CD4-positive, alpha-beta T cell treated with Interleukin-15 for 1 hour (primary cell): ENCODE data around the gene OSBPL7.

Experiments
- DNase-seq: peaks from one replicate; pipeline ENCODE4 v3.0.0-alpha.2; 2020

Gene OSBPL7

GRCh38 chr17:47803751-47804150, 17.8 kb downstream of the OSBPL7 start:
- no peak for DNase-seq

GRCh38 chr17:47803201-47803600, 18.4 kb downstream of the OSBPL7 start:
- no peak for DNase-seq

DNA sequence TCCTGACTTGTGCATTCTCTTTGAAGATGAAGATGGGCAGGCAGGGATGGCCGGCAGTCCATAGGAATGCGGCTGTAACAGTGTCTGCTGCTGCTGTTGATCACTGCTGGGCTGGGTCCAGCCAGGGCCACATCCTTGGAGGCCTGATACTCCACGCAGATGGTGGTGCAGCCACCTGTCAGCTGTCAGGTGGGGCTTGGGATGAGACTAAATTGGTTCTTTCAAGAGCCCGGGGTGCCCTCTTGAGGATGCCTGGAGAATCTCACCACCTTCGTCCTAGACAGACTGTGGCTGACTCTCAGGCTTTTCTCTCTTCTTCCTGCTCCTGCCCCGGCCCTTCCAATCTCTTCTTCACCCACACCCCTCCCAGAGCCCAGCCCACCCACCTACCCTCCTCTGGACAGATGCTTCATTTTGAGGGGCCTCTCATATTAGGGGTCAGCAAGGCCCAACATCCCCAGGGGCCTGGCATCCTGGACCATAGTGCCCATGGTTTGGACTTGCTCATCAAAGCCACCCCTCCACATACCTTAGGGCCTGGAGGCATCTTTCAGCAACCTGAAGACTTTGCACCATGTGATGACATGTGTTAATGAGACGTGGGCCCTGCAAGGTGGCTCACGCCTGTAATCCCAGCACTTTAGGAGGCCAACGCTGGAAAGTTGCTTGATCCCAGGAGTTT, 19.1 kb downstream of the OSBPL7 start:
- peak; percentile 58 for DNase-seq

GRCh38 chr17:47801906-47802305, 19.7 kb downstream of the OSBPL7 start:
- DNase-seq, result no peak

GRCh38 chr17:47801176-47801765, 20.3 kb downstream of the OSBPL7 start:
- no peak for DNase-seq

GRCh38 chr17:47800686-47801085, 20.9 kb downstream of the OSBPL7 start:
- no peak for DNase-seq

DNA sequence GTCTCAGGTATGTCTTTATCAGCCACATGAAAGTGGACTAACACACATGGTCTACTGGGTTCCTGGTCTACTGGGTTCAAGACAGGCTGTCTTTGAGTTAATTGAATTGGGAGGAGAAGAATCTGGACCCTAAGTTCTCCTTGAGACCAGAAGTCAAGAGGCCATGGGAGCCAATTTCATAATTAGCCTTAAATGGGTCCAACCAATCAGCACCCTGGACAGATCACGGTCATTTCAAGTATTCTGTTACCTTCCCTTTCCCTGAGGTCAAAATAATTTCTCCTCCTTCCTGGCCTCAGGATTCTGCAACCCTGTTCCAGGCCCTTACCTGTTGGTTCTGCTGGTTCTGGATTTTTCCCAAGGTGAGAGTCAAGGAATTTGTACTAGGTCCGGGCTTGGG, 23.8 kb downstream of the OSBPL7 start:
- no peak for DNase-seq

DNA sequence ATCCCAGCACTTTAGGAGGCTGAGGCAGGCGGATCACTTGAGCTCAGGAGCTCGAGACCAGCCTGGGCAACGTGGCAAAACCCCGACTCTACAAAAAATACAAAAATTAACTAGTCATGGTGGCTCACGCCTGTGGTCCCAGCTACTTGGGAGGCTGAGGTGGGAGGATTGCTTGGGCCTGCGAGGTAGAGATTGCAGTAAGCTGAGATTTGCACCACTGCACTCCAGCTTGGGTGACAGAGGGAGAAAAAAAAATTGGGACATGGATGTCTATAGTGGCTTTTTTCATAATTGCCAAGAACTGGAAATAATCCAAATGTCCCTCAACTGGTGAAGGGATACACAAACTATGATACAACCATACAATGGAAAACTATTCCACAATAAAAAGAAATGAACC, 28.6 kb downstream of the OSBPL7 start:
- no peak for DNase-seq

DNA sequence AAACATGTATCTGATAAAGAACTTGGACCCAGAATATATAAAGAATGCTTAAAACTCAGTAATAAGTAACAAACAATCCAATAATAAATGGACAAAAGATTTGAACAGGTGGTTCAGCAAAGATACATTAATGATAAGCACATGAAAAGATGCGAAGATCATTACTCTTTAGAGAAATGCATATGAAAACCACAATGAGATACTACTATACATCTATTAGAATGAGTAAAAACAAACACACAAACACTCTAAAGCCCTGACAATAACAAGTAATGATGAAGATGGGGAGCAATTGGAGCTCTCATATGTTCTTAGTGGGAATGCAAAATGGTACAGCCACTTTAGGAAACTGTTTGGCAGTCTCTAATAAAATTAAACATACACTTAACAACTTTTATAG, 29.1 kb downstream of the OSBPL7 start:
- no peak for DNase-seq

DNA sequence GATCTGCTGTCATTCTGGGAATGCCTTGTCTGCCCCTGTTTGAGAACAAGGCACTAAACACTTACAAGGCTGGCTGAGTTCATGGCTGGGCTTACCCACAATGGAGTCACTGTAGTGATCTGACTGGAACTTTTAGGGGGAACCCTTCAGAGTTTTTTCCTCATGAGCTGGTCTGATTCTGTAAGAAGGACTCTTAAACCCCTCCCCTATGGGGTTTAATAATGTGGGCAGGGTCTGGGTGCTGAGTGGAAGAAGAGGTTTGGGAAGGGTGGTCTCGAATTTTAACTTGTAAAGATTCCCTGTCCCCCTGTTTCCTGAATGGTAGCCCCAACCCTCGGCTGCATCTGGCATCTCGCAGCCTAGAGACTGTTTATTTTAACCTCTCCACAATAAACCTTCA, 30.6 kb downstream of the OSBPL7 start:
- DNase-seq, result no peak

GRCh38 chr17:47789611-47790561, 31.7 kb downstream of the OSBPL7 start:
- peak; percentile 38 for DNase-seq

GRCh38 chr17:47785538-47786123, 36.0 kb downstream of the OSBPL7 start:
- DNase-seq, result no peak

GRCh38 chr17:47781397-47781796, 40.2 kb downstream of the OSBPL7 start:
- no peak for DNase-seq

DNA sequence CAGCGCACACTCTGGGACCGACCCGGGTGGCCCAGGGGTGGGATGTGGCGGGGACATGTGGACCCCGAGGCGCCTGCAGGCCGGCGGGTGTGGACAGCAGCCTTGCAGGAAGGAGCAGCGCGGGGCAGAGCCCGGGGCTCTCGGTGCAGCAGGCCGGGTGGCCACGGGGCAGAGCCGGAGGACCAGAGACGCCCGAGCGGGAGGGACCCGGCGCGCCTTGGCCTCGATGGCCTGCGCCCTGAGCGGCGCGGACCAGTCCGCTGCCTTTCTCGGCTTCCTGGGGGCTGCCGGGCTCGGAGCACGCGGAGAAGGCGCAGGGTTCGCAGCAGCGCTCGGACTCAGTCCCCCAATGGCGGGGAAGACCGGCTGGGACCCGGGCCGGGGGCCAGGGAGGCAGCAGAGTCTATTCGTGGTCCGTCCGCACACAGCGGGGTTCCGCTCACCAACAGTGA, 43.4 kb downstream of the OSBPL7 start:
- no peak for DNase-seq

- no peak for DNase-seq
Measured at GRCh38 chr17:47776330-47777197, 45.0 kb downstream of the OSBPL7 start.

DNA sequence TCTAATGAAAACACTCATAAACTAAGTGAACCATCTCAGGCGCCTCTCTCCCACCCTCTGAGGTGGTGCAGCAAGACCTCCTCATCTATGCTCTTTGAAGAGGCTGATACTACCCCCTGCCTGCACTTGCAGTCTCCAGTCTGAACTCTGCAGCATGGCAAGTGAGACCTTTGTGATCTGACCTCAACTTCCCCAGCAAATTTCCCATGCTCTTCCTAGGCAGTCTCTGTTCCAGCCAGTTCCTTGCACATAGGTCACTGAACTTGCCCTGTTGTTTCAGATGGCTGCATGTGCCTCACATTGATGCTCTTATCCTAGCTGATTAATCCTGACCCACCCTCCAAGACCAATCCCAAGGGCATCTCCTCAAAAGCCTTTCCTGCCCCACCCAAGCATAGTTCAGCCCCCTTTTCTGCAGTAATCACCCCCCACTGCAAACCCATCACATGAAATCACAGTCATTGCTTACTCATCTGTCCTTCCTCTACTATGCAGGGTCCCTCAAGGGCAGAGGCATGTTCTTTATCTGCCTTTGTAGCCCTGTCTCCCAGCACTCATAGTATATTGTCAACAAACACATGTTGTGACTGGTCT, 46.5 kb downstream of the OSBPL7 start:
- no peak for DNase-seq

DNA sequence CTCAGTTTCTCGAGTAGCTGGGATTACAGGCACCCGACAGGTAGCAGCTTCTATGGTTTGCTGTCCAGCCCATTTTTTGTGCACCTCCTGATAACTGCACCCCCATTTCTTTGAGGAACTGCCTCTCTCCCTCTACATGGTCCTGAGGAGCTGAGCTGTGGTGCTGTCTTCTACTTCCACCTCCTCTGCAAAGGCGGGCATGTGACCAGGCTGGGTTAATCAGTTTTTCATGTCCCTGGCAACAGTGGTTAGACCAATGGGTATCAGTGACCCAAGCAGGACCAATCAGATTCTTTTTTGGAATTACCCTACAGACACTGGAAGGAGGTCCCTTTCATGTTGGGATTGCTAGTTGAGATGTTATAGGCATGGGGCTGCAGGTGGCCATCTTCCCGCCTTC, 47.3 kb downstream of the OSBPL7 start:
- no peak for DNase-seq

- DNase-seq, result peak; percentile 21
Measured at GRCh38 chr17:47773649-47774048, 47.9 kb downstream of the OSBPL7 start.

- DNase-seq, result no peak
Measured at GRCh38 chr17:47763913-47764582, 57.5 kb downstream of the OSBPL7 start.

GRCh38 chr17:47762728-47763127, 58.9 kb downstream of the OSBPL7 start:
- DNase-seq, result no peak

DNA sequence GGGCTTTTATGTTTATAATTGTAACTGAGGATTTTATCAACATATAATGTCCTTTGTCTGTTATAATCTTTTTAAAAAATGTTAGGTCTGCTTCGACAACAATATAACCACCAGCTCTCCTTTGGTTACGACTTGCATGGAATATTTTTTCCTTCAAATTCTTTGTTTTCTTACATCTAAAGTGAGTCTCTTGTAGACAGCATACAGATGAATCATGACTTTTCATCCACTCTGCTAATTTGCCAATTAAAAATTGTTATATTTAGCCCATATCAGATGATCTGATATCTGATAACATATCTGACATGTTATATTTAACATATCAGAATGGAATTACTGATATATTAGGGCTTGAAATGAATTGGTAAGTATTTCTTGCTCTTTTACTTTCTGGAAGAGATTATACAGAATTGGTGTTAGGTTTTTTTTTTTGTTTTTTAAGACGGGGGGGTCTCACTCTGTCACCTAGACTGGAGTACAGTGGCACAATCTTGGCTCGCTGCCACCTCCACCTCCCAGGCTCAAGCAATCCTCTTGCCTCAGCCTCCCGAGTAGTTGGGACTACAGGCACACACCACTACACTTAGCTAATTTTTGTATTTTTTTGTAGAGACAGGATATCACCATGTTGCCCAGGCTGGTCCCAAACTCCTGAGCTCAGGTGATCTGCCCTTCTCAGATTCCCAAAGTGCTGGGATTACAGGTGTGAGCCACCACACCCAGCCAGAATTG, 61.0 kb downstream of the OSBPL7 start:
- DNase-seq, result no peak
